ENCODE measurements around the gene ATAD2B. TPM values are rescaled to one million over a fixed set of nuclear protein-coding genes. Genes with fewer than 3 reads are reported as not detected.

ATAD2B gene
- total and polyA plus RNA-seq, 2 of the 4 experiments (the other 2 are of a cell fraction) = 1.5 to 5.0 TPM

DNA sequence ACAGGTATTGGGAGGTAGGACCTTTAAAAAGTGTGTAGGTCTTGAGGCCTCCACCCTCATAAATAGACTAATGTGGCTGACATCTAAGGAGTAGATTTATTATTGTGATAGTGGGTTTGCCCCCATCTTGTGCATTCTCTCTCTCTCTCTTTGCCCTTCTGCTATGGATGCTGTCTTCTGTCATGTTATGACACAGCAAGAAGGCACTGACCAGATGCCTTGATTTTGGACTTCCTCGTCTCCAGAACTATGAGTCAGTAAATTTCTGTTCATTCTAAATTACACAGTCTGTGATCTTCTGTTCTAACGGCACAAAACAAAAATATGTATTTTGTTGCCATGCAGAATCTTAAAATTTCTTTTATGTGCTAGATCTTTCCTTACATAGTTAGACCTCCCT lies 66.9 kb downstream of the ATAD2B start:
- Histone ChIP-seq H2BK120ac (ENCODE audit: low read depth, low read length) (no peak overlapping the region), H2BK15ac (ENCODE audit: low read depth, low read length) (no peak overlapping the region), H3K4ac (ENCODE audit: low read depth, low read length) (no peak overlapping the region), H3K4me2 (ENCODE audit: low read depth, low read length) (no peak overlapping the region), H3K14ac (replicated peaks; ENCODE audit: low read depth, low read length) (no peak overlapping the region), H3K9me1 (ENCODE audit: insufficient read depth, low read length) (no peaks in the 10 kb centered on the region; the same call in 1 of the 2 replicates), H2AK5ac (ENCODE audit: low read depth, low read length) (no peak overlapping the region), H4K5ac (ENCODE audit: low read depth, low read length) (no peak overlapping the region), H3K23ac (ENCODE audit: low read depth, low read length) (no peak overlapping the region), H3K18ac (ENCODE audit: low read depth, low read length) (no peak overlapping the region), H3K79me1 (ENCODE audit: low read depth in 1 of 2, low read length in 2 of 2) (no peaks in the 10 kb centered on the region; a peak in 2 of 4 replicates), H2AFZ (replicated peaks; ENCODE audit: low read length, poor library complexity) (no peak overlapping the region), H4K20me1 (ENCODE audit: insufficient read depth, low read length) (no peaks in the 10 kb centered on the region), H2AK9ac (replicated peaks; ENCODE audit: low read depth, low read length, poor library complexity) (no peak overlapping the region), H4K8ac (ENCODE audit: low read depth in 2 of 2, low read length in 2 of 2) (no peak overlapping the region), H3K27me3 (ENCODE audit: control insufficient read depth, insufficient read depth, low read length) (no peaks in the 10 kb centered on the region), H4K91ac (ENCODE audit: insufficient read depth, low read depth, low read length) (no peak overlapping the region), H3K36me3 (ENCODE audit: control insufficient read depth, insufficient read depth, low read length) (peaks cover 13% of the 10 kb centered on the region), H3K4me3 (ENCODE audit: insufficient read depth, low read depth, low read length) (no peak overlapping the region), H3K4me1 (ENCODE audit: control insufficient read depth, insufficient read depth, low read length) (no peaks in the 10 kb centered on the region), H2BK20ac (ENCODE audit: low read depth, low read length) (no peak overlapping the region), H3K9ac (ENCODE audit: low read depth, low read length) (no peak overlapping the region), H3K27ac (ENCODE audit: insufficient read depth, low read length) (no peak overlapping the region), H3K9me3 (ENCODE audit: control insufficient read depth, insufficient read depth, low read length) (no peaks in the 10 kb centered on the region), H2BK5ac (ENCODE audit: low read depth, low read length, poor library complexity, severe bottlenecking) (no peak overlapping the region), H3K56ac (ENCODE audit: extremely low read depth, insufficient read depth, low read length) (no peak overlapping the region)
- in situ Hi-C loops (cut with MboI; ENCODE audit: low sequenced_read_pairs) = no loop called here
- TF ChIP-seq MAFK (IDR thresholded peaks at IDR 0.05; ENCODE audit: low read depth, low read length) (no peak), CHD1 (IDR thresholded peaks at IDR 0.05; ENCODE audit: low read depth, low read length) (no peak), SMC3 (IDR thresholded peaks at IDR 0.05; ENCODE audit: low read depth, low read length) (no peak), RCOR1 (IDR thresholded peaks at IDR 0.05; ENCODE audit: insufficient replicate concordance, low read length) (no peak), CEBPB (IDR thresholded peaks at IDR 0.05; ENCODE audit: low read depth, low read length) (no peak), MAZ (IDR thresholded peaks at IDR 0.05; ENCODE audit: borderline replicate concordance, low read depth, low read length) (no peak), FOS (IDR thresholded peaks at IDR 0.05; ENCODE audit: low read depth, low read length) (no peak), CTCF (conservative IDR thresholded peaks at IDR 0.05; ENCODE audit: low read depth, low read length) (no peak), BHLHE40 (IDR thresholded peaks at IDR 0.05; ENCODE audit: low read depth, low read length) (no peak), RFX5 (IDR thresholded peaks at IDR 0.05; ENCODE audit: low read depth, low read length) (no peak), NFE2L2 (IDR thresholded peaks at IDR 0.05; ENCODE audit: low read depth, low read length) (no peak)
- TF ChIP-seq, protein P1, sequence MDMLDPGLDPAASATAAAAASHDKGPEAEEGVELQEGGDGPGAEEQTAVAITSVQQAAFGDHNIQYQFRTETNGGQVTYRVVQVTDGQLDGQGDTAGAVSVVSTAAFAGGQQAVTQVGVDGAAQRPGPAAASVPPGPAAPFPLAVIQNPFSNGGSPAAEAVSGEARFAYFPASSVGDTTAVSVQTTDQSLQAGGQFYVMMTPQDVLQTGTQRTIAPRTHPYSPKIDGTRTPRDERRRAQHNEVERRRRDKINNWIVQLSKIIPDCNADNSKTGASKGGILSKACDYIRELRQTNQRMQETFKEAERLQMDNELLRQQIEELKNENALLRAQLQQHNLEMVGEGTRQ (IDR thresholded peaks at IDR 0.05; ENCODE audit: low read depth, low read length) = no peak
- no TSS peak for BruUV-seq (replicated peaks)
- peak; percentile 69 for ATAC-seq (ENCODE audit: low read depth)
- CTCF ChIA-PET = no interaction called here
- intact Hi-C loops (cut with micrococcal nuclease) = no loop called here
- no CpG with 5 or more reads among the region's 2 CpGs for WGBS, 2 experiments (ENCODE audit: extremely low coverage in 2 of 2, insufficient read length in 1 of 2)
- POLR2A ChIA-PET (ENCODE audit: unreplicated experiment) = no interaction called here
- dilution Hi-C loops (cut with HindIII; ENCODE audit: low sequenced_read_pairs, unreplicated experiment) = no loop called here
- DNase-seq = peak; percentile 49
